T47D (cell line): ENCODE results near the gene MFSD6.
"Not testable (repeated sequence)": the region's sequence is repeated elsewhere in the genome, so short reads cannot be mapped to it uniquely, and the experiment has no call there.

Experiments
- DNase-seq, 2 experiments: peaks; one replicate each; pipeline versions ENCODE4 v3.0.0 to v3.0.0-alpha.2; 2011 to 2012; ENCODE audit warnings: low read depth in 1 of 2, low spot score in 1 of 2
- JUND ChIP-seq: IDR thresholded peaks from 2 replicates; pipeline ENCODE4 v1.6.1; 2012; ENCODE audit warnings: low read depth
- in situ Hi-C: cut with HindIII; loops from 2 replicates; pipeline ENCODE4 v1.10.0; 2016; ENCODE audit warnings: low sequenced_read_pairs, low pct_unique_long_range_greater_than_20kb

The MFSD6 gene

DNA sequence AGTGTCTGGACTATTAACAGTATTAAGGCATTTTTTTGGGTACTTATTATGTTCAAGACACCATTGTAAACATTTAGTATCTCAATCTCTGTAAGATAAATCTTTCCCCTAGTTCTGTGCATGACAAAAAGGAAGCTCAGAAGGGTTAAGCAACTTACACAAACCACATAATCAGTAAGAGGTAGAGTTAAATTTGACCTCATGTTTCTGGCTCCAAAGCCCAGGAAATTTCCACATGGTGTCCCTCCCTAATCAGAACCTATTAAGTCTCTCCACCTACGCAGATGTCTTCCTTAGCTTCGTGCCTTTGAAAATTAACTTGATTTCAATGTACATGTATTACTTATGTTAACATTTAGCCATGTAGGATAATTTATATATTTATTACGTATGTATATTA lies 2.0 kb downstream of the MFSD6 start:
- DNase-seq: no peak
- no peak for TF ChIP-seq JUND

GRCh38 chr2:190412966-190413365 lies 4.8 kb downstream of the MFSD6 start:
- DNase-seq: no peak
- in situ Hi-C loops: no loop called here
- no peak for TF ChIP-seq JUND

More for the DNA sequence above, 2.0 kb downstream of the MFSD6 start:
- in situ Hi-C loops: no loop called here

DNA sequence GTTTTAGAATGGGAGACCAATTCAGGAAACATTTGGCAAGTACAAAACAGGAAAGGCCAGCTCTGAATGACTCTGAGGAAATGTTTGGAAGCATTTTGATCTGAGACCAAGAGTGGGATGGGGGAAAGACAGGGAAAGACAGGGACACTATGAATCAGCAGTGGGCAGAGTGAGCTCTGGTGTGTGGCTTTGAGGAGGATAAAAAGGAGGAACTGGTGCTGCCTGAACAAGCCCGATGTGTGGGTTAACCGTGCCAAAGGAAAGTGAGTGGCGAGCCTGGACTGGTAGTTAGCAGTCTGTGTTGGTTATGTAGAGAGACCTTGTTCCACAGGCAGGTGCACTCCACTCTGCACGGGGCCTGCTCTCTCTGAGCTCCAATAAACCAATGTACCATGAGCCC lies 5.3 kb downstream of the MFSD6 start:
- no peak for TF ChIP-seq JUND
- in situ Hi-C loops: no loop called here
- peak in 1 of 2 experiments; percentile 35 for DNase-seq

DNA sequence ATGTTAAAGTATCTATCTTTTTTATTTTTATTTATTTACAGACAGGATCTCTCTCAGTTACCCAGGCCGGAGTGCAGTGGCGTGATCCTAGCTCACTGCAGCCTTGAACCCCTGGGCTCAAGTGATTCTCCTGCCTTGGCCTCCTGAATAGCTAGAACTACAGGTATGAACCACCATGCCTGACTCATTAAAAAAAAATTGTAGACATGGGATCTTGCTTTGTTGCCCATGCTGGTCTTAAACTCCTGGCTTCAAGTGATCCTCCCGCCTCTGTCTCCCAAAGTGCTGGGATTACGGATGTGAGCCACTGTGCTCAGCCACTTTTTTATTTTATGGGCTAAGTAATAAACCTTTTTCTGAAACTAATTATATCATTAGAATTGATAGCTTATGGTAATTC lies 7.1 kb downstream of the MFSD6 start:
- in situ Hi-C loops: no loop called here
- DNase-seq: no peak
- TF ChIP-seq JUND: no peak

- in situ Hi-C loops: no loop called here
- TF ChIP-seq JUND: no peak
Observed at GRCh38 chr2:190415794-190416775, 7.9 kb downstream of the MFSD6 start.

DNA sequence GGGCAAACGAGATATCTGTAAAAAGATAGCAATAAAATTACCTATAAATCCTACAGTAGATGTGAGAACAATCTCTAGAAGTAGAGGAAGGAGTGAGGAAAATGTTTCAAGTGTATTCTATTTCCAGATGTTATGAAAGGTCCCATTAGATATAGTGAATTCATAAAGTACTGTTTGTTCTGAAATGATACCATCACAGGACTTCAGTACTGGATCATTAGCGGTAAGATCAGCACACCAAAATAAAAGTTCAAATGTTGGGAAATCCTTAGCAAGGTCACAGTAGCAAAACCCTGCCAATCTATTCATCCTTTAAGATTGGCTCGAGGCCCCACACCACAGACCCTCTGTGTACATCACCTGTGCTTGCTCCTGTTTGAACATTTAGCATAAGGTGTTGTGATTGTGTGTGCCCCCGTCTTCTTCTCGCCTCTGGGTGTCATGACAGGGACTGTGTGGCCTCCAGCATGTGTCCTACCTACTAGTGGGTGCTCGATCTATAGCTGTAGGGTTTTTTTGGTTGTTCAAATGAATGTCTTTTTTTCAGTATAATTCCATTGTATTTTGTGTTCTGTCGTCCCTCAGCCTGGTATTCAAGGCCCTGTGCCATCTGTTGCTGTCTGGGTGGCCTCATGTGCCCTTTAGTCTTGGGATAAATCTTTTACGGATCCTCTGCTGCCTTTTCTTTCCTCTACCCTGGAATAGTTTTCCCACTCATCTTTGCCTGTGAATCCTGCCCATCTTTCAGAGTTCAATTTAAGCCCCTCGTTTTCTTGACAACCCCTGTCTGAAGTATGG lies 9.1 kb downstream of the MFSD6 start:
- DNase-seq: no peak
- in situ Hi-C loops: no loop called here
- TF ChIP-seq JUND: no peak

More at GRCh38 chr2:190415794-190416775, 7.9 kb downstream of the MFSD6 start:
- DNase-seq: no peak

DNA sequence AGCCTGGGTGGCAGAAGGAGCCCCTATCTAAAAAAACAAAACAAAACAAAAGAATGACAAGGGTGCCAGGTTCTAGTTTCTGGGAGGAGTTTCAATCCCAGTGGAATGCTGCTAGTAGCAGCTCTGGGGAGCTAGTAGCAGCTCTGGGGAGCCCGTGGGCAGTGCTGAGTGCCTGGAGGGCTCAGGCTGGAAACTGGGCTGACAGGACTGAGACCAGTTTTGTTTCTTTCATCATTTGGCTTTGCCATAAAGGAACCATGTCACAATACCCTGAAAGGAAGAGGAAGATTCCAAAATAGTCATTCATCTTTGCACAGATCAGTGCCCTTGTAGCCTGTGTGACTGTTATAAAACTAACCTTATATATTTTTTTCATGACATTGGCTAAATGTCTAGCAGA lies 10.6 kb downstream of the MFSD6 start:
- peak in 1 of 2 experiments; percentile 66 for DNase-seq
- in situ Hi-C loops: no loop called here

GRCh38 chr2:190420801-190421200 lies 12.6 kb downstream of the MFSD6 start:
- no peak for DNase-seq
- no peak for TF ChIP-seq JUND
- in situ Hi-C loops: no loop called here

More for the DNA sequence above, 10.6 kb downstream of the MFSD6 start:
- TF ChIP-seq JUND: no peak

GRCh38 chr2:190425221-190425866 lies 17.2 kb downstream of the MFSD6 start:
- in situ Hi-C loops: no loop called here
- DNase-seq: no peak
- TF ChIP-seq JUND: no peak

DNA sequence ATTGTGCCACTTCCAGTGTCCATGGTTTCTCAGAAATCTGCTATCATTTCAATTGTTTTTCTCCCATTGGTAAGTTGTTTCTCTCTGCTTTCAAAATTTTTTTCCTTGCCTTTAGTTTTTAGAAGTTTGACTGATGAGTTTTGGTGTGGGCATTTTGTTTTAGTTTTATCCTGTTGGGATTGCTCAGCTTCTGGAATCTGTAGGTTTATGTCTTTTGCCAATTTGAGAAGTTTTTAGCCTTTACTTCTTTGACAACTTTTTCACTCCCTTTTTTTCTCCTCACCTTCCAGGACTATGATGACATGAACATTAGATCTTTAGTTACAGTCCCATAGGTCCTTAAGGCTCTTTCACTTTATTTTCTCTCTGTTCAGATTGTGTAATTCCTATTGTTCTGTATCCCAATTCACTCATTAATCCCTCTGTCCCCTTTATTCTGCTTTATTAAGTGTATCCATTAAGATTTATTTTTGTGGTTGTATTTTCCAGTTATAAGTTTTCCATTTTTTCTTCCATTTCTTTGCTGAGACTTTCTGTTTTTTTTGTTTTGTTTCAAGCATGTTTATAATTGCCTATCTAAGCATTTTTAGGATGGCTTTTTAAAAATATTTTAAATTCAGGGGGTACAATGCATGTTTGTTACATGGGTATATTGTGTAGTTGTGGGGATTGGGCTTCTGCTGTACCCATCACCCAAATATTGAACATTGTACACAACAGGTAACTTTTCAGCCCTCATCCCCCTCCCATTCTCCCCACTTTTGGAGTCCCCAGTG lies 17.9 kb downstream of the MFSD6 start:
- in situ Hi-C loops: no loop called here
- no peak for DNase-seq
- no peak for TF ChIP-seq JUND

- DNase-seq, in situ Hi-C loops: not testable (repeated sequence)
Observed at GRCh38 chr2:190430866-190431265, 22.7 kb downstream of the MFSD6 start.

DNA sequence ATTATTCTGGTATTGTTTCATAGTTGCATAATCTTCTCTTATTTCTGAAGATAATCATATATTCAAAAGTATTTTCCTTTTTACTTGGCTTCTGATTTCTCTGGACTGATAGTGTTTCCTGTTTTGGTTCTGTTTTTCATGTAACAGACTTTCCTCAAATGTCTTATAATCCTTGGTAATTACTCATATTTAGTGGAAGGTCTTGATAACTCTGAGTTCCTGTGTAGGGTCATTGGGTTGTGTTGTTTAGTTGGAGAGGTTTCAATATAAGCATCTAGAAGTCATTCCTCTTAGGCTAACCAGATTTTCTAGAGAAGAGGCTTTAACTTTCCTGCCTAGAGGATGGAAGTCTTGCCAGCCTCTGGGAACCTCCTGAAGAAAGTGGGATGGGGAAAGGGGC lies 23.8 kb downstream of the MFSD6 start:
- TF ChIP-seq JUND: no peak
- no peak for DNase-seq
- in situ Hi-C loops: no loop called here
